ENCODE measurements around the gene SS18L1.

DNA sequence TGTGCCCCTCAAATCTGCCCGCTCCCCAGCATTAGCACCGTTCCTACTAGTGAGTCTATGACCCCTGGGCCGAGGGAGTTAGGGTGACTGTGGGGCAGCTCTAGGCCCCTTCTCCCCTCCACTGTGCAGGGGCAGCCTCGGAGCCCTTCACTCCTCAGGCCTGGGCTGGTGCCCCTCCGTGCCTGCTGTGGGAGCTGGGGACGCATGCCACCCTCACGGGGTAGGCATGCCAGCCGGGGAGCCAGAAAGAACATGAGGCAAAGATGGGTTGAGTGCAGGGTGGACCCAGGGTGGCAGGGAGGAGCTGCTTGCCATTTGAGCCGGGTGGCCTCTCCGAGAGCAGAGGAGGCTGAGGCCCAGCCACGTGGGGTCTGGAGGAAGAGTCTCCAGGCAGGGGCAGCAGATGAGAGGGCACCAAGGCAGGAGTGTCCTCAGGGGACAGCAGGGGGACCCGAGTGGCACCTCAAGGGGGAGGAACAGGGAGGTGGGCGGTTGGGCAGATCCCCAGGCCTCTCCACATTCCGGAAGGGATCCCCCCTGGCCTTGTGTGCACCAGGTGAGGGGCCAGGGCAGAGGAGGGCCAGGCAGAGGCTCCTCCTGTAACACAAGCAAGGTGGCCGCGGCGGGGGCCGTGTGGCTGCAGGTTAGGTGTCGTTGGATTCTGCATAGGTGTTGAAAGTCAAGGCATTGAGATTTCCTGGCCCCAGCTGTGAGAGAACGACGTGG, 39.9 kb upstream of the SS18L1 start:
- TF ChIP-seq EZH2phosphoT487 (IDR thresholded peaks at IDR 0.05; ENCODE audit: borderline replicate concordance, low read length) (no peak), EZH2 (IDR thresholded peaks at IDR 0.05; ENCODE audit: low read length, unreplicated experiment) (no peak)
- TF ChIP-seq, protein P1, sequence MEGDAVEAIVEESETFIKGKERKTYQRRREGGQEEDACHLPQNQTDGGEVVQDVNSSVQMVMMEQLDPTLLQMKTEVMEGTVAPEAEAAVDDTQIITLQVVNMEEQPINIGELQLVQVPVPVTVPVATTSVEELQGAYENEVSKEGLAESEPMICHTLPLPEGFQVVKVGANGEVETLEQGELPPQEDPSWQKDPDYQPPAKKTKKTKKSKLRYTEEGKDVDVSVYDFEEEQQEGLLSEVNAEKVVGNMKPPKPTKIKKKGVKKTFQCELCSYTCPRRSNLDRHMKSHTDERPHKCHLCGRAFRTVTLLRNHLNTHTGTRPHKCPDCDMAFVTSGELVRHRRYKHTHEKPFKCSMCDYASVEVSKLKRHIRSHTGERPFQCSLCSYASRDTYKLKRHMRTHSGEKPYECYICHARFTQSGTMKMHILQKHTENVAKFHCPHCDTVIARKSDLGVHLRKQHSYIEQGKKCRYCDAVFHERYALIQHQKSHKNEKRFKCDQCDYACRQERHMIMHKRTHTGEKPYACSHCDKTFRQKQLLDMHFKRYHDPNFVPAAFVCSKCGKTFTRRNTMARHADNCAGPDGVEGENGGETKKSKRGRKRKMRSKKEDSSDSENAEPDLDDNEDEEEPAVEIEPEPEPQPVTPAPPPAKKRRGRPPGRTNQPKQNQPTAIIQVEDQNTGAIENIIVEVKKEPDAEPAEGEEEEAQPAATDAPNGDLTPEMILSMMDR (conservative IDR thresholded peaks at IDR 0.05; ENCODE audit: low read depth, low read length): no peak
